ENCODE data around the gene CRB2. TPM values are rescaled to one million over a fixed set of nuclear protein-coding genes. Genes with fewer than 3 reads are reported as not detected.

The CRB2 gene
- total and polyA plus RNA-seq, 2 donors (not counting 1 experiment from before 2014, with no cell fraction given): not detected

DNA sequence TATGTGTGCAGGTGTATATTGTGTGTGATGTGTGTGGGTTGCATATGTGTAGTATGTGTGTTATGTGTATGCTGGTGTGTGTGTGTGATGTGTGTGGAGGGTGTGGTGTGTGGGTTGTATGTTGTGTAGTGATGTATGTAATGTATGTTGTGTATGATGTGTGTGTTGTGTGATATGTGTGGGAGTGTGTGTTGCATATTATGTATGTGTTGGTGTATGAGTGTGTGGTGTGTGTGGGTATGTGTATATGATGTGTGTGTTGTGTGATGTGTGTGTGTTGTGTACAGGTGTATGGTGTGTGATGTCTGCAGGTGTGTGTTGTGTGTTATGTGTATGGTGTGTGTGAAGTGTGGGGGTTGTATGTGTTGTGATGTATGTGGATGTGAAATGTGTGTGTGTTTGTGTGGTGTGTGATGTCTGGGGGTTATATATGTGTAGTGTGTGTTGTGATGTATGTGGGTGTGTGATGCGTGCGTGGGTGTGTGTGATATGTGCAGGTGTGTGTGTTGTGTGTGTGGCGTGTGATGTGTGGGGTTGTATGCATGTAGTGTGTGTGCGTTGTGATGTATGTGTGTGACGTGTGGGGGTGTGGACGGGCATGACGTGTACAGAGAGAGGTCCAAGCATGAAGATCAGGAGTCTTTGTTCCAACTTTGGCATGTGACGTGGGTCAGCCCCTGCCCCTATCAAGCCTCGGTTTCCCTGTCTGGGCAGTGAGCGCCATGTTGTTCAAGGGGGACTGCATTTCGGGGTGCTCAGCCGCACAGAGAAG, 8.5 kb upstream of the CRB2 start:
- Histone ChIP-seq H2AFZ (ENCODE audit: low read length) (no peak overlapping the region), H3K4me2 (ENCODE audit: extremely low read depth, insufficient read depth, low read length) (no peak overlapping the region), H3K4me3 (replicated peaks in 1 of 4; ENCODE audit: control extremely low read depth in 1 of 4, insufficient read depth in 1 of 4, low read depth in 3 of 4, low read length in 4 of 4) (no peak overlapping the region), H3K4me1 (ENCODE audit: control insufficient read depth, extremely low read depth, insufficient read depth, low read length) (no peaks in the 10 kb centered on the region), H3K9ac (ENCODE audit: insufficient read depth, low read length) (no peak overlapping the region), H3K79me2 (ENCODE audit: control insufficient read depth, insufficient read depth, low read length) (no peaks in the 10 kb centered on the region), H3K27ac (ENCODE audit: insufficient read depth, low read length) (no peak overlapping the region), H3K36me3 (ENCODE audit: control insufficient read depth, insufficient read depth, low read length) (no peaks in the 10 kb centered on the region), H3K27me3 (ENCODE audit: control insufficient read depth, insufficient read depth, low read length) (no peaks in the 10 kb centered on the region), H3K9me3 (ENCODE audit: control insufficient read depth, insufficient read depth, low read depth, low read length) (no peaks in the 10 kb centered on the region), H4K20me1 (ENCODE audit: control insufficient read depth, extremely low read depth, insufficient read depth, low read length) (no peaks in the 10 kb centered on the region)
- DNase-seq (ENCODE audit: low read depth in 2 of 2): no peak
- no peak for TF ChIP-seq EZH2 (IDR thresholded peaks at IDR 0.05; ENCODE audit: low read length, missing control alignments)
- TF ChIP-seq, protein P1, sequence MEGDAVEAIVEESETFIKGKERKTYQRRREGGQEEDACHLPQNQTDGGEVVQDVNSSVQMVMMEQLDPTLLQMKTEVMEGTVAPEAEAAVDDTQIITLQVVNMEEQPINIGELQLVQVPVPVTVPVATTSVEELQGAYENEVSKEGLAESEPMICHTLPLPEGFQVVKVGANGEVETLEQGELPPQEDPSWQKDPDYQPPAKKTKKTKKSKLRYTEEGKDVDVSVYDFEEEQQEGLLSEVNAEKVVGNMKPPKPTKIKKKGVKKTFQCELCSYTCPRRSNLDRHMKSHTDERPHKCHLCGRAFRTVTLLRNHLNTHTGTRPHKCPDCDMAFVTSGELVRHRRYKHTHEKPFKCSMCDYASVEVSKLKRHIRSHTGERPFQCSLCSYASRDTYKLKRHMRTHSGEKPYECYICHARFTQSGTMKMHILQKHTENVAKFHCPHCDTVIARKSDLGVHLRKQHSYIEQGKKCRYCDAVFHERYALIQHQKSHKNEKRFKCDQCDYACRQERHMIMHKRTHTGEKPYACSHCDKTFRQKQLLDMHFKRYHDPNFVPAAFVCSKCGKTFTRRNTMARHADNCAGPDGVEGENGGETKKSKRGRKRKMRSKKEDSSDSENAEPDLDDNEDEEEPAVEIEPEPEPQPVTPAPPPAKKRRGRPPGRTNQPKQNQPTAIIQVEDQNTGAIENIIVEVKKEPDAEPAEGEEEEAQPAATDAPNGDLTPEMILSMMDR (conservative IDR thresholded peaks at IDR 0.05 in 1 of 2, IDR thresholded peaks at IDR 0.05 in 1 of 2; ENCODE audit: low read depth in 1 of 2, low read length in 2 of 2): no peak

DNA sequence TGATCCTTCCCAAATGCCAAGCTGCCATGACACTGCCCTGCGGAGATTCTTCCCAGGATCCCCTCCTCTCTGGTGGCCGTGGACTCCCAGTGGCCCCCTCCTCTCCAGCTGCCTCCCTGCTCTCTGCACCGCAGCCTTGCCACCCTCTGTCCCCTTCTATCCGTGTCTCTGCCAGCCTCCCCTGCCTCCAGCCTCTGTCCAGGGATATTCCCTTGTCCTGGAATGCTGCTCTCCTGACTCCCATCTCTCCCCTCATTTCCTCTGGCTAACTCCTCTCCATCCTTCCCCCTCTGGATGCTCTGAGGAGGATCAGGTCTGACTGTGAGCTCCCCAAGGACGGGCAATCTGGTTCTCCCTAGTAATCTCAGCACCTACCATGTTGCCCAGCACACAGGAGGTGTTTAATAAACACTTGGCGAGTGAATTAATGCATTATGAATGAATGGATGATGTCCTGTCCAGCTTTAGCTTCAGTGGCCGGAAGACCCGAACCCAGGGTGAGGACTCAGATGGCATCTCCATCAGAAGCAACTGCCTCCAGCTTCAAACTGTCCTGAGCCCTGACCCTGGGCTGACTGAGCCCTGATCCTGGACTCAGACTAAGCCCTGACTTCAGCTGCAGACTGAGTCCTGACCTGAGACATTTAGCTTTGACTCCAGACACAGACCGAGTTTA, 7.5 kb upstream of the CRB2 start:
- Histone ChIP-seq H3K4me1 (ENCODE audit: control insufficient read depth, extremely low read depth, insufficient read depth, low read length) (no peaks in the 10 kb centered on the region), H2AFZ (ENCODE audit: low read length) (no peak overlapping the region), H3K36me3 (ENCODE audit: control insufficient read depth, insufficient read depth, low read length) (no peaks in the 10 kb centered on the region), H3K4me3 (replicated peaks in 1 of 4; ENCODE audit: control extremely low read depth in 1 of 4, insufficient read depth in 1 of 4, low read depth in 3 of 4, low read length in 4 of 4) (no peak overlapping the region), H3K27ac (ENCODE audit: insufficient read depth, low read length) (no peak overlapping the region), H4K20me1 (ENCODE audit: control insufficient read depth, extremely low read depth, insufficient read depth, low read length) (no peaks in the 10 kb centered on the region), H3K9ac (ENCODE audit: insufficient read depth, low read length) (no peak overlapping the region), H3K79me2 (ENCODE audit: control insufficient read depth, insufficient read depth, low read length) (no peaks in the 10 kb centered on the region), H3K9me3 (ENCODE audit: control insufficient read depth, insufficient read depth, low read depth, low read length) (no peaks in the 10 kb centered on the region), H3K27me3 (ENCODE audit: control insufficient read depth, insufficient read depth, low read length) (no peaks in the 10 kb centered on the region), H3K4me2 (ENCODE audit: extremely low read depth, insufficient read depth, low read length) (no peak overlapping the region)
- TF ChIP-seq EZH2 (IDR thresholded peaks at IDR 0.05; ENCODE audit: low read length, missing control alignments): no peak
- TF ChIP-seq, protein P1 (conservative IDR thresholded peaks at IDR 0.05 in 1 of 2, IDR thresholded peaks at IDR 0.05 in 1 of 2; ENCODE audit: low read depth in 1 of 2, low read length in 2 of 2): no peak
- DNase-seq (ENCODE audit: low read depth in 2 of 2): no peak

DNA sequence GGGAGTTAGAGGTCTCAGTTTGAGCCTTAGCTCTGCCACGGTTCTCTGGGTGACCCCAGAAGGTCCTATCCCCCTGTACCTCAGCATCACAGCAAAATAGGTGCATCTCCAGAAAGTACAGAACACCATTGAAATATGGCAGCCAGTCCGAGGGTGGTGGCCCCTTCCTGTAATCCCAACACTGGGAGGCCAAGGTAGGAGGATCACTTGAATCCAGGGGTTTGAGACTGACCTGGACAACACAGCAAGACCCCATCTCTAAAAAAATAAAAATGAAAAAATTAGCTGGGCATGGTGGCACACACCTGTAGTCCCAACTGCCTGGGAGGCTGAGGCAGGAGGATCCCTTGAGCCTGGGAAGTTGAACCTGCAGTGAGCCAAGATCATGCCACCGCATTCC, 7.0 kb upstream of the CRB2 start:
- no peak overlapping the region for H3K9ac ChIP-seq (ENCODE audit: insufficient read depth, low read length)
- no peaks in the 10 kb centered on the region for H4K20me1 ChIP-seq (ENCODE audit: control insufficient read depth, extremely low read depth, insufficient read depth, low read length)
- H3K9me3 ChIP-seq (ENCODE audit: control insufficient read depth, insufficient read depth, low read depth, low read length): no peaks in the 10 kb centered on the region
- no peaks in the 10 kb centered on the region for H3K36me3 ChIP-seq (ENCODE audit: control insufficient read depth, insufficient read depth, low read length)
- H3K4me2 ChIP-seq (ENCODE audit: extremely low read depth, insufficient read depth, low read length): no peak overlapping the region
- H2AFZ ChIP-seq (ENCODE audit: low read length): no peak overlapping the region
- no peak for TF ChIP-seq EZH2 (IDR thresholded peaks at IDR 0.05; ENCODE audit: low read length, missing control alignments)
- TF ChIP-seq, protein P1 (conservative IDR thresholded peaks at IDR 0.05 in 1 of 2, IDR thresholded peaks at IDR 0.05 in 1 of 2; ENCODE audit: low read depth in 1 of 2, low read length in 2 of 2): no peak
- no peaks in the 10 kb centered on the region for H3K79me2 ChIP-seq (ENCODE audit: control insufficient read depth, insufficient read depth, low read length)
- no peaks in the 10 kb centered on the region for H3K4me1 ChIP-seq (ENCODE audit: control insufficient read depth, extremely low read depth, insufficient read depth, low read length)
- H3K27me3 ChIP-seq (ENCODE audit: control insufficient read depth, insufficient read depth, low read length): no peaks in the 10 kb centered on the region
- no peak for DNase-seq (ENCODE audit: low read depth in 2 of 2)
- H3K4me3 ChIP-seq (replicated peaks in 1 of 4; ENCODE audit: control extremely low read depth in 1 of 4, insufficient read depth in 1 of 4, low read depth in 3 of 4, low read length in 4 of 4): no peak overlapping the region
- no peak overlapping the region for H3K27ac ChIP-seq (ENCODE audit: insufficient read depth, low read length)

Data from fibroblast of lung (primary cell).